ENCODE data around the gene POLRMT. TPM values are rescaled to one million over a fixed set of nuclear protein-coding genes. Genes with fewer than 3 reads are reported as not detected.

POLRMT gene
- total RNA-seq, 1 experiment from 2014 or later: 139 TPM

- ATAC-seq (no peak), DNase-seq (ENCODE audit: low spot score) (no peak)
- H3K36me3 Mint-ChIP-seq: peaks cover 24% of the 10 kb centered on the region
- no peak overlapping the region for H3K27ac Mint-ChIP-seq
- H3K27me3 Mint-ChIP-seq (ENCODE audit: low read depth): no peaks in the 10 kb centered on the region
- no peaks in the 10 kb centered on the region for H3K4me1 Mint-ChIP-seq
- CTCF ChIA-PET: interaction anchor here (1.1 to 1.7 kb wide), 2 partner anchors 29 to 116 kb away, joined by 3 read pairs; no protein-coding TSS in a partner anchor
- POLR2A ChIA-PET: no interaction called here
- H3K4me3 Mint-ChIP-seq: no peak overlapping the region
- H3K9me3 Mint-ChIP-seq: no peaks in the 10 kb centered on the region
- TF ChIP-seq FOXP1 (CRISPR knock-in tag; IDR thresholded peaks at IDR 0.05; ENCODE audit: borderline replicate concordance) (no peak), MXD4 (CRISPR knock-in tag; IDR thresholded peaks at IDR 0.05; ENCODE audit: borderline replicate concordance) (no peak), ZNF281 (CRISPR knock-in tag; IDR thresholded peaks at IDR 0.05) (no peak), TEAD4 (CRISPR knock-in tag; IDR thresholded peaks at IDR 0.05) (no peak), ATF2 (CRISPR knock-in tag; IDR thresholded peaks at IDR 0.05; ENCODE audit: borderline replicate concordance, low read depth) (no peak), ZBTB43 (CRISPR knock-in tag; IDR thresholded peaks at IDR 0.05) (no peak), PRRX2 (CRISPR knock-in tag; IDR thresholded peaks at IDR 0.05) (no peak), TEAD1 (CRISPR knock-in tag; IDR thresholded peaks at IDR 0.05) (no peak), GABPB1 (CRISPR knock-in tag; IDR thresholded peaks at IDR 0.05) (no peak), ETV6 (CRISPR knock-in tag; IDR thresholded peaks at IDR 0.05) (no peak), CREM (CRISPR knock-in tag; IDR thresholded peaks at IDR 0.05) (no peak), NR1H2 (CRISPR knock-in tag; IDR thresholded peaks at IDR 0.05) (no peak)
- TF ChIP-seq, protein P1, sequence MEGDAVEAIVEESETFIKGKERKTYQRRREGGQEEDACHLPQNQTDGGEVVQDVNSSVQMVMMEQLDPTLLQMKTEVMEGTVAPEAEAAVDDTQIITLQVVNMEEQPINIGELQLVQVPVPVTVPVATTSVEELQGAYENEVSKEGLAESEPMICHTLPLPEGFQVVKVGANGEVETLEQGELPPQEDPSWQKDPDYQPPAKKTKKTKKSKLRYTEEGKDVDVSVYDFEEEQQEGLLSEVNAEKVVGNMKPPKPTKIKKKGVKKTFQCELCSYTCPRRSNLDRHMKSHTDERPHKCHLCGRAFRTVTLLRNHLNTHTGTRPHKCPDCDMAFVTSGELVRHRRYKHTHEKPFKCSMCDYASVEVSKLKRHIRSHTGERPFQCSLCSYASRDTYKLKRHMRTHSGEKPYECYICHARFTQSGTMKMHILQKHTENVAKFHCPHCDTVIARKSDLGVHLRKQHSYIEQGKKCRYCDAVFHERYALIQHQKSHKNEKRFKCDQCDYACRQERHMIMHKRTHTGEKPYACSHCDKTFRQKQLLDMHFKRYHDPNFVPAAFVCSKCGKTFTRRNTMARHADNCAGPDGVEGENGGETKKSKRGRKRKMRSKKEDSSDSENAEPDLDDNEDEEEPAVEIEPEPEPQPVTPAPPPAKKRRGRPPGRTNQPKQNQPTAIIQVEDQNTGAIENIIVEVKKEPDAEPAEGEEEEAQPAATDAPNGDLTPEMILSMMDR (IDR thresholded peaks at IDR 0.05): no peak
- TF ChIP-seq, protein P2, sequence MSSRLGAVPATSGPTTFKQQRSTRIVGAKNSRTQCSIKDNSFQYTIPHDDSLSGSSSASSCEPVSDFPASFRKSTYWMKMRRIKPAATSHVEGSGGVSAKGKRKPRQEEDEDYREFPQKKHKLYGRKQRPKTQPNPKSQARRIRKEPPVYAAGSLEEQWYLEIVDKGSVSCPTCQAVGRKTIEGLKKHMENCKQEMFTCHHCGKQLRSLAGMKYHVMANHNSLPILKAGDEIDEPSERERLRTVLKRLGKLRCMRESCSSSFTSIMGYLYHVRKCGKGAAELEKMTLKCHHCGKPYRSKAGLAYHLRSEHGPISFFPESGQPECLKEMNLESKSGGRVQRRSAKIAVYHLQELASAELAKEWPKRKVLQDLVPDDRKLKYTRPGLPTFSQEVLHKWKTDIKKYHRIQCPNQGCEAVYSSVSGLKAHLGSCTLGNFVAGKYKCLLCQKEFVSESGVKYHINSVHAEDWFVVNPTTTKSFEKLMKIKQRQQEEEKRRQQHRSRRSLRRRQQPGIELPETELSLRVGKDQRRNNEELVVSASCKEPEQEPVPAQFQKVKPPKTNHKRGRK (CRISPR knock-in tag; IDR thresholded peaks at IDR 0.05; ENCODE audit: borderline replicate concordance): no peak
- TF ChIP-seq, protein P3, sequence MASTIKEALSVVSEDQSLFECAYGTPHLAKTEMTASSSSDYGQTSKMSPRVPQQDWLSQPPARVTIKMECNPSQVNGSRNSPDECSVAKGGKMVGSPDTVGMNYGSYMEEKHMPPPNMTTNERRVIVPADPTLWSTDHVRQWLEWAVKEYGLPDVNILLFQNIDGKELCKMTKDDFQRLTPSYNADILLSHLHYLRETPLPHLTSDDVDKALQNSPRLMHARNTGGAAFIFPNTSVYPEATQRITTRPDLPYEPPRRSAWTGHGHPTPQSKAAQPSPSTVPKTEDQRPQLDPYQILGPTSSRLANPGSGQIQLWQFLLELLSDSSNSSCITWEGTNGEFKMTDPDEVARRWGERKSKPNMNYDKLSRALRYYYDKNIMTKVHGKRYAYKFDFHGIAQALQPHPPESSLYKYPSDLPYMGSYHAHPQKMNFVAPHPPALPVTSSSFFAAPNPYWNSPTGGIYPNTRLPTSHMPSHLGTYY (CRISPR knock-in tag; IDR thresholded peaks at IDR 0.05): no peak
- TF ChIP-seq, protein P4, sequence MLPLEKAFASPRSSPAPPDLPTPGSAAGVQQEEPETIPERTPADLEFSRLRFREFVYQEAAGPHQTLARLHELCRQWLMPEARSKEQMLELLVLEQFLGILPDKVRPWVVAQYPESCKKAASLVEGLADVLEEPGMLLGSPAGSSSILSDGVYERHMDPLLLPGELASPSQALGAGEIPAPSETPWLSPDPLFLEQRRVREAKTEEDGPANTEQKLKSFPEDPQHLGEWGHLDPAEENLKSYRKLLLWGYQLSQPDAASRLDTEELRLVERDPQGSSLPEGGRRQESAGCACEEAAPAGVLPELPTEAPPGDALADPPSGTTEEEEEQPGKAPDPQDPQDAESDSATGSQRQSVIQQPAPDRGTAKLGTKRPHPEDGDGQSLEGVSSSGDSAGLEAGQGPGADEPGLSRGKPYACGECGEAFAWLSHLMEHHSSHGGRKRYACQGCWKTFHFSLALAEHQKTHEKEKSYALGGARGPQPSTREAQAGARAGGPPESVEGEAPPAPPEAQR (CRISPR knock-in tag; IDR thresholded peaks at IDR 0.05): no peak
- TF ChIP-seq, protein P5, sequence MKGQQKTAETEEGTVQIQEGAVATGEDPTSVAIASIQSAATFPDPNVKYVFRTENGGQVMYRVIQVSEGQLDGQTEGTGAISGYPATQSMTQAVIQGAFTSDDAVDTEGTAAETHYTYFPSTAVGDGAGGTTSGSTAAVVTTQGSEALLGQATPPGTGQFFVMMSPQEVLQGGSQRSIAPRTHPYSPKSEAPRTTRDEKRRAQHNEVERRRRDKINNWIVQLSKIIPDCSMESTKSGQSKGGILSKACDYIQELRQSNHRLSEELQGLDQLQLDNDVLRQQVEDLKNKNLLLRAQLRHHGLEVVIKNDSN (CRISPR knock-in tag; IDR thresholded peaks at IDR 0.05): no peak
- TF ChIP-seq, protein P6, sequence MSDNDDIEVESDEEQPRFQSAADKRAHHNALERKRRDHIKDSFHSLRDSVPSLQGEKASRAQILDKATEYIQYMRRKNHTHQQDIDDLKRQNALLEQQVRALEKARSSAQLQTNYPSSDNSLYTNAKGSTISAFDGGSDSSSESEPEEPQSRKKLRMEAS (CRISPR knock-in tag; IDR thresholded peaks at IDR 0.05): no peak
- TF ChIP-seq, protein P7, sequence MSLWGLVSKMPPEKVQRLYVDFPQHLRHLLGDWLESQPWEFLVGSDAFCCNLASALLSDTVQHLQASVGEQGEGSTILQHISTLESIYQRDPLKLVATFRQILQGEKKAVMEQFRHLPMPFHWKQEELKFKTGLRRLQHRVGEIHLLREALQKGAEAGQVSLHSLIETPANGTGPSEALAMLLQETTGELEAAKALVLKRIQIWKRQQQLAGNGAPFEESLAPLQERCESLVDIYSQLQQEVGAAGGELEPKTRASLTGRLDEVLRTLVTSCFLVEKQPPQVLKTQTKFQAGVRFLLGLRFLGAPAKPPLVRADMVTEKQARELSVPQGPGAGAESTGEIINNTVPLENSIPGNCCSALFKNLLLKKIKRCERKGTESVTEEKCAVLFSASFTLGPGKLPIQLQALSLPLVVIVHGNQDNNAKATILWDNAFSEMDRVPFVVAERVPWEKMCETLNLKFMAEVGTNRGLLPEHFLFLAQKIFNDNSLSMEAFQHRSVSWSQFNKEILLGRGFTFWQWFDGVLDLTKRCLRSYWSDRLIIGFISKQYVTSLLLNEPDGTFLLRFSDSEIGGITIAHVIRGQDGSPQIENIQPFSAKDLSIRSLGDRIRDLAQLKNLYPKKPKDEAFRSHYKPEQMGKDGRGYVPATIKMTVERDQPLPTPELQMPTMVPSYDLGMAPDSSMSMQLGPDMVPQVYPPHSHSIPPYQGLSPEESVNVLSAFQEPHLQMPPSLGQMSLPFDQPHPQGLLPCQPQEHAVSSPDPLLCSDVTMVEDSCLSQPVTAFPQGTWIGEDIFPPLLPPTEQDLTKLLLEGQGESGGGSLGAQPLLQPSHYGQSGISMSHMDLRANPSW (CRISPR knock-in tag; conservative IDR thresholded peaks at IDR 0.05; ENCODE audit: low read depth): no peak
Measured at GRCh38 chr19:617551-618246, 15.6 kb downstream of the POLRMT start.
